ENCODE data around the gene FNDC3B. TPM values are rescaled to one million over a fixed set of nuclear protein-coding genes. Genes with fewer than 3 reads are reported as not detected.

Gene FNDC3B
- total RNA-seq, 1 donor from 2014 or later, result 29.5 TPM

DNA sequence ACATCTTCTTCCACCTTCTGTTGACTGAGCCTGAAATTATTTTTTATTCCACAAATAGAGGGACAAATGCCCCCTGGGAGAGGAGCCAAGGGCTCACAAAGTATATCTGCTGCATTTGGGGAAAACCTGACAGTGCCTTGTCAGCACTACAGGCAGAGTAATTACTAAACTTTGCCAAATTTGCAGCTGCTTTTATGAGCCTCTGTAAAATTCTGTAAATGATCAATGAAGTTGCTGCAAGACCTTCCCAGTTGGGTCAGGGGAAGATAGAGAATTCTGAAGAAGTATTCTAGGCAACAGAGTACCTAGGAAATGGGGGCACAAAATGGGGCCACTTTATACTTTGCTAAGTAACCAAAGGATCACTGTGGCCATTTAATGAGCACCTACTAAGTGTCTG, 398.3 kb downstream of the FNDC3B start:
- Mint-ChIP-seq H3K36me3 (peaks cover 2% of the 10 kb centered on the region), H3K4me1 (no peaks in the 10 kb centered on the region), H3K4me3 (no peak overlapping the region), H3K9me3 (peaks cover 19% of the 10 kb centered on the region), H3K27me3 (ENCODE audit: insufficient read depth, low read depth) (peaks cover 3% of the 10 kb centered on the region), H3K27ac (no peak overlapping the region)
- no peak overlapping the region for H3K4me2 ChIP-seq
- H3K27ac ChIP-seq, result no peak overlapping the region
- no peaks in the 10 kb centered on the region for H4K20me1 ChIP-seq (ENCODE audit: low read depth)
- H3K79me2 ChIP-seq (ENCODE audit: low read depth), result no peaks in the 10 kb centered on the region
- TF ChIP-seq EZH2phosphoT487 (IDR thresholded peaks at IDR 0.05) (no peak), EZH2 (IDR thresholded peaks at IDR 0.05) (no peak)
- TF ChIP-seq, protein P1, sequence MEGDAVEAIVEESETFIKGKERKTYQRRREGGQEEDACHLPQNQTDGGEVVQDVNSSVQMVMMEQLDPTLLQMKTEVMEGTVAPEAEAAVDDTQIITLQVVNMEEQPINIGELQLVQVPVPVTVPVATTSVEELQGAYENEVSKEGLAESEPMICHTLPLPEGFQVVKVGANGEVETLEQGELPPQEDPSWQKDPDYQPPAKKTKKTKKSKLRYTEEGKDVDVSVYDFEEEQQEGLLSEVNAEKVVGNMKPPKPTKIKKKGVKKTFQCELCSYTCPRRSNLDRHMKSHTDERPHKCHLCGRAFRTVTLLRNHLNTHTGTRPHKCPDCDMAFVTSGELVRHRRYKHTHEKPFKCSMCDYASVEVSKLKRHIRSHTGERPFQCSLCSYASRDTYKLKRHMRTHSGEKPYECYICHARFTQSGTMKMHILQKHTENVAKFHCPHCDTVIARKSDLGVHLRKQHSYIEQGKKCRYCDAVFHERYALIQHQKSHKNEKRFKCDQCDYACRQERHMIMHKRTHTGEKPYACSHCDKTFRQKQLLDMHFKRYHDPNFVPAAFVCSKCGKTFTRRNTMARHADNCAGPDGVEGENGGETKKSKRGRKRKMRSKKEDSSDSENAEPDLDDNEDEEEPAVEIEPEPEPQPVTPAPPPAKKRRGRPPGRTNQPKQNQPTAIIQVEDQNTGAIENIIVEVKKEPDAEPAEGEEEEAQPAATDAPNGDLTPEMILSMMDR (IDR thresholded peaks at IDR 0.05), result no peak
- no peaks in the 10 kb centered on the region for H3F3A ChIP-seq (ENCODE audit: low read depth)
- no peaks in the 10 kb centered on the region for H3K36me3 ChIP-seq
- H3K4me3 ChIP-seq, result no peak overlapping the region
- H3K9ac ChIP-seq, result no peak overlapping the region
- DNase-seq (ENCODE audit: low spot score), result no peak
- H3K4me1 ChIP-seq, result no peaks in the 10 kb centered on the region
- no peak overlapping the region for H2AFZ ChIP-seq (replicated peaks)
- no peaks in the 10 kb centered on the region for H3K27me3 ChIP-seq
- H3K9me3 ChIP-seq (ENCODE audit: low read depth), result no peaks in the 10 kb centered on the region

DNA sequence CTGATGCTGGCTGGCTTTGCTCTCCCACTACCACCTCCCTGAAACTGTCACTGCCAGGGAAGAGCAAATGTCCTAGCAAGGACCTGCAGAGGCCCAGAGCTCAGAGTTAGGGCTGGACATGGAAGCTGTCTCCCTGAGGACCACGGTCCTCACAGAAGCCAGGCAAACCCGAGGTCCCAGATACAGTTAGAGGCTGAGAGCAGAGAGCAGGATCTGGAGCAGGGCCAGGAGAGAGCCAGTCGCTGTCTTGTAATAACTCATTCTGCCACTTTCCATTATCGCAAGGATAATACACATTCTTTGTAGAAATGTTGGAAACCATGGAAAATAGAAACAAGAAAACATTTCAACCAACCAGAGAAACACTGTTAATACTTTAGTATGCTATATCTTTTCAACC, 398.8 kb downstream of the FNDC3B start:
- H3K27ac Mint-ChIP-seq, result no peak overlapping the region

DNA sequence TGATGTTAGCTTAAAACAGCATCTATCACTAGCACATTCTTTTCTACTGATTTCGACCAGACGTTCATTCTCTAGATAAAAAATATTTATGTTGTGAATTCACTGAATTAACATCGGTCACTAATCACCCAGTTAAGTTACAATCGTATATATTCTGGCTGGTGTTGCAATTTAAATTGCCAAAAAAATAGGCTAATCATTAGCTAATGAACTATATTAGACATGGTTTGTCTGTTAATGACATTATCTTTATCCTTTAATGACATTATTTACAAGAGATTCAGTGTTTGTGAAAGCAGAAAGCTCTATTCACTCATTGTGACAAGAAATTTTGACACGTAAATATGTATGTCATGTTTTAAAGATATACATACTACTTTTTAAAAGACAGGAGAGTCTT, 402.2 kb downstream of the FNDC3B start:
- Mint-ChIP-seq H3K9me3 (no peaks in the 10 kb centered on the region), H3K27ac (no peak overlapping the region), H3K36me3 (no peaks in the 10 kb centered on the region), H3K4me1 (no peaks in the 10 kb centered on the region), H3K27me3 (ENCODE audit: insufficient read depth, low read depth) (peaks cover 18% of the 10 kb centered on the region), H3K4me3 (no peak overlapping the region)
- TF ChIP-seq EZH2 (IDR thresholded peaks at IDR 0.05) (no peak), EZH2phosphoT487 (IDR thresholded peaks at IDR 0.05) (no peak)
- TF ChIP-seq, protein P1 (IDR thresholded peaks at IDR 0.05), result no peak
- H3K27ac ChIP-seq, result no peak overlapping the region
- no peak overlapping the region for H3K9ac ChIP-seq
- H4K20me1 ChIP-seq (ENCODE audit: low read depth), result no peaks in the 10 kb centered on the region
- no peaks in the 10 kb centered on the region for H3K36me3 ChIP-seq
- no peak for DNase-seq (ENCODE audit: low spot score)
- H3K4me1 ChIP-seq, result no peaks in the 10 kb centered on the region
- H3K27me3 ChIP-seq, result peaks cover 29% of the 10 kb centered on the region
- no peak overlapping the region for H2AFZ ChIP-seq (replicated peaks)
- H3K4me3 ChIP-seq, result no peak overlapping the region
- no peaks in the 10 kb centered on the region for H3K9me3 ChIP-seq (ENCODE audit: low read depth)
- no peak overlapping the region for H3K4me2 ChIP-seq
- H3F3A ChIP-seq (ENCODE audit: low read depth), result no peaks in the 10 kb centered on the region
- no peaks in the 10 kb centered on the region for H3K79me2 ChIP-seq (ENCODE audit: low read depth)

More for the DNA sequence above, 398.8 kb downstream of the FNDC3B start:
- Mint-ChIP-seq H3K4me1 (no peaks in the 10 kb centered on the region), H3K4me3 (no peak overlapping the region), H3K36me3 (peaks cover 2% of the 10 kb centered on the region), H3K9me3 (peaks cover 17% of the 10 kb centered on the region), H3K27me3 (ENCODE audit: insufficient read depth, low read depth) (peaks cover 3% of the 10 kb centered on the region)
- no peaks in the 10 kb centered on the region for H3K4me1 ChIP-seq
- no peaks in the 10 kb centered on the region for H3K79me2 ChIP-seq (ENCODE audit: low read depth)
- H3K9ac ChIP-seq, result no peak overlapping the region
- no peaks in the 10 kb centered on the region for H3F3A ChIP-seq (ENCODE audit: low read depth)
- H3K9me3 ChIP-seq (ENCODE audit: low read depth), result no peaks in the 10 kb centered on the region
- TF ChIP-seq EZH2phosphoT487 (IDR thresholded peaks at IDR 0.05) (no peak), EZH2 (IDR thresholded peaks at IDR 0.05) (no peak)
- TF ChIP-seq, protein P1 (IDR thresholded peaks at IDR 0.05), result no peak
- DNase-seq (ENCODE audit: low spot score), result no peak
- no peak overlapping the region for H3K27ac ChIP-seq
- no peaks in the 10 kb centered on the region for H3K27me3 ChIP-seq
- no peaks in the 10 kb centered on the region for H4K20me1 ChIP-seq (ENCODE audit: low read depth)
- H3K4me2 ChIP-seq, result no peak overlapping the region
- no peaks in the 10 kb centered on the region for H3K36me3 ChIP-seq
- H3K4me3 ChIP-seq, result no peak overlapping the region
- no peak overlapping the region for H2AFZ ChIP-seq (replicated peaks)

Data from neural progenitor cell (in vitro differentiated cells).